HG03045 (cell line): Measurements from ENCODE around the gene DIP2A.
"Not testable (repeated sequence)": the region's sequence is repeated elsewhere in the genome, so short reads cannot be mapped to it uniquely, and the experiment has no call there.

Experiments used
- ATAC-seq: cut with Tn5 transposase; IDR thresholded peaks from one replicate; pipeline ENCODE4 v1.9.1; 2021; ENCODE audit warnings: mild to moderate bottlenecking, moderate library complexity; ENCODE audit not compliant: unreplicated experiment

DIP2A gene

GRCh38 chr21:46424621-46425020 lies 34.1 kb upstream of the DIP2A start:
- no peak for ATAC-seq

GRCh38 chr21:46425041-46425440 lies 33.6 kb upstream of the DIP2A start:
- ATAC-seq, result no peak

GRCh38 chr21:46425571-46425970 lies 33.1 kb upstream of the DIP2A start:
- ATAC-seq, result no peak

GRCh38 chr21:46426313-46427046 lies 32.2 kb upstream of the DIP2A start:
- no peak for ATAC-seq

- no peak for ATAC-seq
Measured at GRCh38 chr21:46427516-46427915, 31.2 kb upstream of the DIP2A start.

GRCh38 chr21:46428286-46428685 lies 30.4 kb upstream of the DIP2A start:
- ATAC-seq, result no peak

- no peak for ATAC-seq
Measured at GRCh38 chr21:46428987-46429710, 29.5 kb upstream of the DIP2A start.

- ATAC-seq, result no peak
Measured at GRCh38 chr21:46429754-46430681, 28.7 kb upstream of the DIP2A start.

- no peak for ATAC-seq
Measured at GRCh38 chr21:46431448-46431847, 27.2 kb upstream of the DIP2A start.

GRCh38 chr21:46431884-46432488 lies 26.7 kb upstream of the DIP2A start:
- ATAC-seq, result no peak

GRCh38 chr21:46433116-46433515 lies 25.6 kb upstream of the DIP2A start:
- not testable (repeated sequence) for ATAC-seq

- ATAC-seq, result no peak
Measured at GRCh38 chr21:46434322-46434958, 24.3 kb upstream of the DIP2A start.

GRCh38 chr21:46435786-46436227 lies 22.9 kb upstream of the DIP2A start:
- no peak for ATAC-seq

GRCh38 chr21:46436621-46437020 lies 22.1 kb upstream of the DIP2A start:
- ATAC-seq, result no peak

GRCh38 chr21:46437096-46437498 lies 21.6 kb upstream of the DIP2A start:
- no peak for ATAC-seq

GRCh38 chr21:46437511-46437910 lies 21.2 kb upstream of the DIP2A start:
- ATAC-seq, result no peak

GRCh38 chr21:46438241-46438640 lies 20.4 kb upstream of the DIP2A start:
- no peak for ATAC-seq

GRCh38 chr21:46439906-46440305 lies 18.8 kb upstream of the DIP2A start:
- no peak for ATAC-seq

- ATAC-seq, result no peak
Measured at GRCh38 chr21:46441331-46441730, 17.4 kb upstream of the DIP2A start.

GRCh38 chr21:46441961-46442498 lies 16.7 kb upstream of the DIP2A start:
- no peak for ATAC-seq
